ENCODE results near the gene SEMA4G.

Gene SEMA4G

GRCh38 chr10:100998183-100998990 lies 29.1 kb downstream of the SEMA4G start:
- peak overlapping the region; percentile 91 for H3K27ac ChIP-seq (ENCODE audit: low read depth, low read length)
- peak overlapping the region; percentile 69 to 99 (median 92) for H3K9ac ChIP-seq (ENCODE audit: low read length in 5 of 5)
- H3K9me3 ChIP-seq (ENCODE audit: control insufficient read depth in 5 of 5, low read length in 5 of 5): no peaks in the 10 kb centered on the region
- H3K27me3 ChIP-seq (ENCODE audit: control insufficient read depth in 5 of 5, insufficient read depth in 4 of 5, low read length in 5 of 5): no peaks in the 10 kb centered on the region
- peaks cover 0 to 20% (median 11%) of the 10 kb centered on the region in 5 donors for H3K36me3 ChIP-seq (ENCODE audit: control insufficient read depth in 5 of 5, insufficient read depth in 5 of 5, low read length in 5 of 5)
- peaks cover 16 to 64% (median 54%) of the 10 kb centered on the region in 5 donors for H3K4me1 ChIP-seq (ENCODE audit: control insufficient read depth in 5 of 5, insufficient read depth in 5 of 5, low read length in 5 of 5)
- H3K4me3 ChIP-seq (ENCODE audit: low read depth in 1 of 5, low read length in 5 of 5): peak overlapping the region; percentile 72 to 93 (median 88)

GRCh38 chr10:100998991-100999741 lies 29.9 kb downstream of the SEMA4G start:
- Histone ChIP-seq H3K9me3 (ENCODE audit: control insufficient read depth in 5 of 5, low read length in 5 of 5) (no peaks in the 10 kb centered on the region), H3K27ac (ENCODE audit: low read depth, low read length) (peak overlapping the region; percentile 91), H3K27me3 (ENCODE audit: control insufficient read depth in 5 of 5, insufficient read depth in 4 of 5, low read length in 5 of 5) (no peaks in the 10 kb centered on the region), H3K4me1 (ENCODE audit: control insufficient read depth in 5 of 5, insufficient read depth in 5 of 5, low read length in 5 of 5) (peaks cover 16 to 72% (median 62%) of the 10 kb centered on the region in 5 donors), H3K36me3 (ENCODE audit: control insufficient read depth in 5 of 5, insufficient read depth in 5 of 5, low read length in 5 of 5) (peaks cover 0 to 21% (median 18%) of the 10 kb centered on the region in 5 donors), H3K4me3 (ENCODE audit: low read depth in 1 of 5, low read length in 5 of 5) (peak overlapping the region; percentile 72 to 93 (median 88)), H3K9ac (ENCODE audit: low read length in 5 of 5) (peak overlapping the region; percentile 69 to 99 (median 92))

GRCh38 chr10:100999742-101000126 lies 30.4 kb downstream of the SEMA4G start, which contains the start of gene LZTS2:
Gene LZTS2 (plus strand): TSS chr10:100999808. CDS start chr10:101002539, 2,731 bp downstream.
- Histone ChIP-seq H3K27me3 (ENCODE audit: control insufficient read depth in 5 of 5, insufficient read depth in 4 of 5, low read length in 5 of 5) (no peaks in the 10 kb centered on the region), H3K9me3 (ENCODE audit: control insufficient read depth in 5 of 5, low read length in 5 of 5) (no peaks in the 10 kb centered on the region), H3K9ac (ENCODE audit: low read length in 5 of 5) (peak within 1 kb of the TSS; percentile 93 to 99 (median 98)), H3K4me3 (ENCODE audit: low read depth in 1 of 5, low read length in 5 of 5) (peak within 1 kb of the TSS; percentile 91 to 97 (median 93)), H3K36me3 (ENCODE audit: control insufficient read depth in 5 of 5, insufficient read depth in 5 of 5, low read length in 5 of 5) (peaks cover 0 to 25% (median 19%) of the 10 kb centered on the region in 5 donors), H3K4me1 (ENCODE audit: control insufficient read depth in 5 of 5, insufficient read depth in 5 of 5, low read length in 5 of 5) (peaks cover 16 to 76% (median 68%) of the 10 kb centered on the region in 5 donors), H3K27ac (ENCODE audit: low read depth, low read length) (peak within 1 kb of the TSS; percentile 99)

GRCh38 chr10:101000127-101000914 lies 31.0 kb downstream of the SEMA4G start:
- H3K27me3 ChIP-seq (ENCODE audit: control insufficient read depth in 5 of 5, insufficient read depth in 4 of 5, low read length in 5 of 5): no peaks in the 10 kb centered on the region
- peak overlapping the region; percentile 93 to 99 (median 98) for H3K9ac ChIP-seq (ENCODE audit: low read length in 5 of 5)
- H3K27ac ChIP-seq (ENCODE audit: low read depth, low read length): peak overlapping the region; percentile 99
- no peaks in the 10 kb centered on the region for H3K9me3 ChIP-seq (ENCODE audit: control insufficient read depth in 5 of 5, low read length in 5 of 5)
- H3K4me3 ChIP-seq (ENCODE audit: low read depth in 1 of 5, low read length in 5 of 5): peak overlapping the region; percentile 91 to 97 (median 93)
- H3K4me1 ChIP-seq (ENCODE audit: control insufficient read depth in 5 of 5, insufficient read depth in 5 of 5, low read length in 5 of 5): peaks cover 16 to 82% (median 74%) of the 10 kb centered on the region in 5 donors
- H3K36me3 ChIP-seq (ENCODE audit: control insufficient read depth in 5 of 5, insufficient read depth in 5 of 5, low read length in 5 of 5): peaks cover 0 to 30% (median 24%) of the 10 kb centered on the region in 5 donors

- peaks cover 16 to 85% (median 80%) of the 10 kb centered on the region in 5 donors for H3K4me1 ChIP-seq (ENCODE audit: control insufficient read depth in 5 of 5, insufficient read depth in 5 of 5, low read length in 5 of 5)
- H3K9ac ChIP-seq (ENCODE audit: low read length in 5 of 5): peak overlapping the region; percentile 93 to 99 (median 98)
- peak overlapping the region; percentile 91 to 97 (median 93) for H3K4me3 ChIP-seq (ENCODE audit: low read depth in 1 of 5, low read length in 5 of 5)
- H3K27ac ChIP-seq (ENCODE audit: low read depth, low read length): peak overlapping the region; percentile 99
- H3K27me3 ChIP-seq (ENCODE audit: control insufficient read depth in 5 of 5, insufficient read depth in 4 of 5, low read length in 5 of 5): no peaks in the 10 kb centered on the region
- H3K9me3 ChIP-seq (ENCODE audit: control insufficient read depth in 5 of 5, low read length in 5 of 5): no peaks in the 10 kb centered on the region
- H3K36me3 ChIP-seq (ENCODE audit: control insufficient read depth in 5 of 5, insufficient read depth in 5 of 5, low read length in 5 of 5): peaks cover 0 to 38% (median 31%) of the 10 kb centered on the region in 5 donors
Measured at GRCh38 chr10:101000915-101001658, 31.8 kb downstream of the SEMA4G start.

GRCh38 chr10:101001659-101002035 lies 32.3 kb downstream of the SEMA4G start:
- H3K9ac ChIP-seq (ENCODE audit: low read length in 5 of 5): peak overlapping the region; percentile 53 to 99 (median 98)
- peak overlapping the region; percentile 10 to 97 (median 93) for H3K4me3 ChIP-seq (ENCODE audit: low read depth in 1 of 5, low read length in 5 of 5)
- H3K4me1 ChIP-seq (ENCODE audit: control insufficient read depth in 5 of 5, insufficient read depth in 5 of 5, low read length in 5 of 5): peaks cover 16 to 80% (median 75%) of the 10 kb centered on the region in 5 donors
- H3K27ac ChIP-seq (ENCODE audit: low read depth, low read length): peak overlapping the region; percentile 99
- peaks cover 0 to 44% (median 36%) of the 10 kb centered on the region in 5 donors for H3K36me3 ChIP-seq (ENCODE audit: control insufficient read depth in 5 of 5, insufficient read depth in 5 of 5, low read length in 5 of 5)
- H3K9me3 ChIP-seq (ENCODE audit: control insufficient read depth in 5 of 5, low read length in 5 of 5): no peaks in the 10 kb centered on the region
- H3K27me3 ChIP-seq (ENCODE audit: control insufficient read depth in 5 of 5, insufficient read depth in 4 of 5, low read length in 5 of 5): no peaks in the 10 kb centered on the region

- Histone ChIP-seq H3K36me3 (ENCODE audit: control insufficient read depth in 5 of 5, insufficient read depth in 5 of 5, low read length in 5 of 5) (peaks cover 0 to 52% (median 44%) of the 10 kb centered on the region in 5 donors), H3K9ac (ENCODE audit: low read length in 5 of 5) (peak overlapping the region in 4 of 5 donors; percentile 53 to 99 (median 98)), H3K4me3 (ENCODE audit: low read depth in 1 of 5, low read length in 5 of 5) (peak overlapping the region in 3 of 5 donors; percentile 91 to 93 (median 93)), H3K27me3 (ENCODE audit: control insufficient read depth in 5 of 5, insufficient read depth in 4 of 5, low read length in 5 of 5) (no peaks in the 10 kb centered on the region), H3K27ac (ENCODE audit: low read depth, low read length) (peak overlapping the region; percentile 99), H3K4me1 (ENCODE audit: control insufficient read depth in 5 of 5, insufficient read depth in 5 of 5, low read length in 5 of 5) (peaks cover 16 to 82% (median 70%) of the 10 kb centered on the region in 5 donors), H3K9me3 (ENCODE audit: control insufficient read depth in 5 of 5, low read length in 5 of 5) (no peaks in the 10 kb centered on the region)
Measured at GRCh38 chr10:101002456-101002855, 33.2 kb downstream of the SEMA4G start.

- peak overlapping the region; percentile 70 for H3K27ac ChIP-seq (ENCODE audit: low read depth, low read length)
- H3K9ac ChIP-seq (ENCODE audit: low read length in 5 of 5): peak overlapping the region in 1 of 5 donors; percentile 36
- H3K36me3 ChIP-seq (ENCODE audit: control insufficient read depth in 5 of 5, insufficient read depth in 5 of 5, low read length in 5 of 5): peaks cover 0 to 52% (median 45%) of the 10 kb centered on the region in 5 donors
- H3K27me3 ChIP-seq (ENCODE audit: control insufficient read depth in 5 of 5, insufficient read depth in 4 of 5, low read length in 5 of 5): no peaks in the 10 kb centered on the region
- H3K4me3 ChIP-seq (ENCODE audit: low read depth in 1 of 5, low read length in 5 of 5): no peak overlapping the region
- H3K4me1 ChIP-seq (ENCODE audit: control insufficient read depth in 5 of 5, insufficient read depth in 5 of 5, low read length in 5 of 5): peaks cover 17 to 71% (median 59%) of the 10 kb centered on the region in 5 donors
- H3K9me3 ChIP-seq (ENCODE audit: control insufficient read depth in 5 of 5, low read length in 5 of 5): no peaks in the 10 kb centered on the region
Measured at GRCh38 chr10:101003639-101004206, 34.4 kb downstream of the SEMA4G start.

Data from subcutaneous abdominal adipose tissue (tissue), 5 donors.